Psoas muscle (tissue), 8 donors: ENCODE results near the gene SPATA31D3. TPM values are rescaled to one million over a fixed set of nuclear protein-coding genes. Genes with fewer than 3 reads are reported as not detected.
"Not testable (repeated sequence)": the region's sequence is repeated elsewhere in the genome, so short reads cannot be mapped to it uniquely, and the experiment has no call there.

Experiments
- ATAC-seq, 4 donors: fragments of 200-7000 bp; cut with Tn5 transposase; one replicate each; pipeline ENCODE4 v1.9.1; 2020; ENCODE audit warnings: moderate library complexity in 3 of 4, mild to moderate bottlenecking in 2 of 4
- DNase-seq, 2 donors: peaks; one replicate each; pipeline ENCODE4 v3.0.0-alpha.2; 2020
- H3K27ac ChIP-seq: fragments of 200-600 bp; one replicate; pipeline ENCODE4 v1.8.0; 2022
- H3K27me3 ChIP-seq, 3 donors: fragments of 200-600 bp in 1 of 3; one replicate each; pipeline versions ENCODE4 v1.6.1 to v1.8.0; 2013 to 2022; ENCODE audit warnings: low read length in 2 of 3, mild to moderate bottlenecking in 2 of 3, moderate library complexity in 1 of 3; ENCODE audit not compliant: insufficient read depth in 3 of 3
- H3K36me3 ChIP-seq, 2 donors: fragments of 200-600 bp in 1 of 2; one replicate each; pipeline versions ENCODE4 v1.6.1 to v1.8.0; 2013 to 2022; ENCODE audit warnings: low read depth in 1 of 2, mild to moderate bottlenecking in 1 of 2, moderate library complexity in 1 of 2; ENCODE audit not compliant: insufficient read depth in 1 of 2
- H3K4me1 ChIP-seq: fragments of 200-600 bp; one replicate; pipeline ENCODE4 v1.8.0; 2022
- H3K4me3 ChIP-seq: fragments of 200-600 bp; one replicate; pipeline ENCODE4 v1.8.0; 2022; ENCODE audit warnings: mild to moderate bottlenecking
- H3K9me3 ChIP-seq: fragments of 200-600 bp; one replicate; pipeline ENCODE4 v1.8.0; 2022
- CTCF ChIP-seq: fragments of 200-600 bp; IDR thresholded peaks from one replicate; pipeline ENCODE4 v1.8.0; 2022; ENCODE audit warnings: antibody characterized with exemption
- WGBS, 3 donors: extraction: QIAGEN DNeasy Blood & Tissue Kit; methylation state at CpG; one replicate each; pipeline versions ENCODE4 v1.1.6 to v1.1.7; 2013; 5-methylcytosine and 5-hydroxymethylcytosine counted together
- intact Hi-C, 2 donors: fragments of 100-400 bp; cut with DNase I; formaldehyde crosslinking; loops; one replicate each; pipeline versions ENCODE4 v1.11.0 to v1.14.2; 2022
- polyA plus RNA-seq, 3 donors: library from polyadenylated mRNA; stranded (reverse); fragments of 200-250 nt; gene quantifications; one replicate each; pipeline ENCODE4 v1.2.3, GENCODE V29; 2013
- total RNA-seq, 4 donors: library from RNA; stranded (reverse); fragmentation: NEBNext Ultra II Directional in 2 of 4; extraction: Animal tissue kit (Norgen Biotek cat#: 25700) in 2 of 4; gene quantifications; one replicate each; pipeline versions ENCODE4 v1.2.1 to v1.2.4, GENCODE V29; 2021 to 2023
- donor health status: healthy with polysubstance abuse.
- donor health status: DM: no; HTN: no; CAD: no; lungs with moderate emphysema.
- donor health status: Bipolar disorder and iron deficiency.
- donor health status: healthy.
- donor health status: DM: yes; HTN: yes; CAD: no.
- donor health status: DM: no; HTN: no; CAD: no.
- donor health status: DM: no; HTN: no; CAD: no.
- donor health status: DM: yes; HTN: yes; CAD: no.

Gene SPATA31D3
- total and polyA plus RNA-seq, 7 donors = not detected

DNA sequence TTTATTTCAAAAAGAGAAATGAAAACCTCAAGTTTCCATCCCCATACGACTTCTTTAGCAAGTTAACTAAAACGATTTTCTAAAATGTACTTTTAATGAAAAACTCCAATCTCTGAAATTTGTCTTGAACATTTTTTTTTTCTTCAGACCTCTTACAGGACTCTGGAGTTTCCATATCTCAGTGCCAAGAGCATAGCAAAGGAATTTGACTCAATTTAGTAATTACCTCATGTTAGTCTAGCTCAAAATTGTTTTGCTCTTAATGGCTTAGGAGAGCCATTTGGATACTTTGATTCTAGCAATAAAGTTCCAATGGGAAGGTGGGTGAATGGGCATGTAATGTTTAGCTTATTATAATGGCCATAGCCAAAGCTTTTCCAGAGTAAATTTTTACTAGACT, 41.1 kb upstream of the SPATA31D3 start:
- no peak overlapping the region for H3K27ac ChIP-seq
- TF ChIP-seq CTCF = no peak
- H3K9me3 ChIP-seq = no peaks in the 10 kb centered on the region
- ATAC-seq = no peak
- no peaks in the 10 kb centered on the region for H3K36me3 ChIP-seq
- H3K4me3 ChIP-seq = no peak overlapping the region
- WGBS, 3 donors = 80 to 91% (median 84%) methylated on average over 2 of the region's 2 CpGs
- no peak for DNase-seq
- H3K27me3 ChIP-seq = no peaks in the 10 kb centered on the region
- no peaks in the 10 kb centered on the region for H3K4me1 ChIP-seq
- intact Hi-C loops = no loop called here

GRCh38 chr9:81902626-81903025, 40.7 kb upstream of the SPATA31D3 start:
- H3K36me3 ChIP-seq = no peaks in the 10 kb centered on the region
- 76 to 90% (median 88%) methylated on average over 3 of the region's 3 CpGs for WGBS, 3 donors
- intact Hi-C loops = no loop called here
- no peaks in the 10 kb centered on the region for H3K27me3 ChIP-seq
- DNase-seq (no peak), ATAC-seq (no peak)
- TF ChIP-seq CTCF = no peak
- H3K9me3 ChIP-seq = no peaks in the 10 kb centered on the region
- no peak overlapping the region for H3K4me3 ChIP-seq
- no peak overlapping the region for H3K27ac ChIP-seq
- H3K4me1 ChIP-seq = no peaks in the 10 kb centered on the region

- H3K4me1 ChIP-seq = no peaks in the 10 kb centered on the region
- no peaks in the 10 kb centered on the region for H3K9me3 ChIP-seq
- ATAC-seq (no peak), DNase-seq (no peak)
- no peaks in the 10 kb centered on the region for H3K36me3 ChIP-seq
- H3K27ac ChIP-seq = no peak overlapping the region
- 78 to 91% (median 87%) methylated on average over 3 of the region's 3 CpGs for WGBS, 3 donors
- no peaks in the 10 kb centered on the region for H3K27me3 ChIP-seq
- H3K4me3 ChIP-seq = no peak overlapping the region
- intact Hi-C loops = no loop called here
- no peak for TF ChIP-seq CTCF
These were observed 36.6 kb upstream of the SPATA31D3 start for GRCh38 chr9:81906671-81907070.

DNA sequence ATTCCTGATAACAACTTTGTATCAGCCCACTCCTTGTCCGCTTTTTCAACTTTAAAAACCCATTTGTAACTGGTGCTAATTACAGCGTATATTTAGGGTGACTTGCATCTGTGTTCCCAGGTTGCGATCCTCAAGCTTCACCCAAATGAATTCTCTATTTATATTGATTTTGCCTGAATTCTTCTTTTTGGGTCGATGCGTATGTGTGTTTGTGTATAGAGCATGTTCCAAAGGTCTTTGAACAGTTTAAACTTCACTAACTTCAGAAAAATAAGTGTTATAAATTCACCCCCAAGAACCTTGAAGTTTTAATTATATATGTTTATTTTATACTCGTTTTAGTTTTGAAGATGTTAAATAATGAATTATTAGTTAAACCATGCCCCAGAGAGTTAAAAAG, 31.2 kb upstream of the SPATA31D3 start:
- DNase-seq (no peak), ATAC-seq (no peak)
- TF ChIP-seq CTCF = no peak
- no peaks in the 10 kb centered on the region for H3K27me3 ChIP-seq
- no peak overlapping the region for H3K27ac ChIP-seq
- H3K36me3 ChIP-seq = no peaks in the 10 kb centered on the region
- no peaks in the 10 kb centered on the region for H3K4me1 ChIP-seq
- no peaks in the 10 kb centered on the region for H3K9me3 ChIP-seq
- intact Hi-C loops = no loop called here
- 92 to 95% (median 94%) methylated on average over 6 of the region's 6 CpGs for WGBS, 3 donors
- H3K4me3 ChIP-seq = no peak overlapping the region

- intact Hi-C loops = no loop called here
- Histone ChIP-seq H3K27ac (no peak overlapping the region), H3K4me1 (no peaks in the 10 kb centered on the region), H3K27me3 (no peaks in the 10 kb centered on the region), H3K9me3 (no peaks in the 10 kb centered on the region), H3K4me3 (no peak overlapping the region), H3K36me3 (no peaks in the 10 kb centered on the region)
- ATAC-seq = no peak
- no peak for DNase-seq
- 86 to 90% (median 90%) methylated on average over 5 of the region's 5 CpGs for WGBS, 3 donors
- TF ChIP-seq CTCF = no peak
These were observed 27.3 kb upstream of the SPATA31D3 start for GRCh38 chr9:81915801-81916505.

DNA sequence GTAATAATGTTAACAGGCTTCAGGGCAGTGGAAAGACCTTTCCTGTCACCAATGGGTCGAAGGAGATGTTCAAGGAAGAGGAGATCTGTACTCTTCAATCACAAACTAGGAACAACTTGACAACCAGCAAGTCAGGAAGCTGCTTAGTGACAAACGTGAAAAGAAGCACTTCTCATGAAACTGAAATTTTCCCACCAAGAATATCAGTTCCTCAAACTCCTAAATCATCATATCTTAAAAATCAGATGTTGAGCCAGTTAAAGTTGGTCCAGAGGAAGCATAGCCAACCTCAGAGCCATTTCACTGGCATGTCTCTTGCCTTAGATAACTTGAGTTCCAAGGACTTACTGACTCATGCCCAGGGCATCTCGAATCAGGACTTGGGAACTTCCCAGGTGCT, 24.8 kb upstream of the SPATA31D3 start:
- H3K36me3 ChIP-seq, DNase-seq, H3K9me3 ChIP-seq, H3K27ac ChIP-seq, H3K4me1 ChIP-seq, ATAC-seq, H3K4me3 ChIP-seq, H3K27me3 ChIP-seq, intact Hi-C loops: not testable (repeated sequence)
- 55 to 80% (median 80%) methylated on average over 1 of the region's 3 CpGs for WGBS, 3 donors

GRCh38 chr9:81928305-81928704, 15.0 kb upstream of the SPATA31D3 start, which contains the start of gene SPATA31D4:
SPATA31D4 (plus strand) TSS chr9:81928428; CDS start chr9:81928514, 86 bp downstream.
- intact Hi-C loops, DNase-seq, H3K36me3 ChIP-seq, ATAC-seq, H3K27me3 ChIP-seq, H3K9me3 ChIP-seq, H3K4me1 ChIP-seq, H3K4me3 ChIP-seq, H3K27ac ChIP-seq: not testable (repeated sequence)
- no CpG with 5 or more reads among the region's 3 CpGs for WGBS, 3 donors
